Hippocampal formation (tissue), 2 donors: ENCODE data around the gene SMYD5.
"Not testable (repeated sequence)": the region's sequence is repeated elsewhere in the genome, so short reads cannot be mapped to it uniquely, and the experiment has no call there.

Experiments
- DNase-seq, 2 donors: peaks; one replicate each; lab custom pipeline; 2025; lab: John Stamatoyannopoulos, UW

The SMYD5 gene

DNA sequence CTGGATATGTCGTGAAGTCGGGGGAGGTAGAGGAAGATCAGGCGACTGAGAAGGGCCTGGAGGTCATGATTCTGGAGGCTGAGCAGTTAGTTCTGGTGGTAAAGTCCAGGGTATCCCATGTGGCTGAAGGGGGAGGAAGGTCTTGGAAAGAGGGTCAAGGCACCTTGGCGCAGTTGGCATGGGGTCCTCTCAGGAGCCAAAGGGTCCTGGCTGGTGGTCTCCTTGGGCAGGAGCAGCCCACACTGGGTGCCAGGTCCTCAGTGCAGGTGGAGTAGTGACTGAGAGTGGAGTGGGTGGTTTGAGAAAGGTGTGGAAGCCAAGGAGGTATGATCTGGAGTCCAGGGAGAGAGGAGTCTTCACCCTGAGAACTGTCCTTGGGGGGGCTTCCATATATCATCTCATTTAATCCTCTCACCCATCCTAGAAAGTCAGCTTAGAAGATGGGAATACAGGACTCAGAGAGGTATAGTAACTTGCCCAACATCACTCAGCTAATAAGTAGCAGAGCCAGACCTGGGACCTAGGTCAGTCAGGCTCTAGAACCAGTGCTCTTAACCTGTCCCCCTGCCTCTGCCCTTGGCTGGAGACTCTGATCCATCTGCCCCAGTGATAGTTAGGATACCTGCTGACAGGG, 45.8 kb downstream of the SMYD5 start:
- no peak for DNase-seq

DNA sequence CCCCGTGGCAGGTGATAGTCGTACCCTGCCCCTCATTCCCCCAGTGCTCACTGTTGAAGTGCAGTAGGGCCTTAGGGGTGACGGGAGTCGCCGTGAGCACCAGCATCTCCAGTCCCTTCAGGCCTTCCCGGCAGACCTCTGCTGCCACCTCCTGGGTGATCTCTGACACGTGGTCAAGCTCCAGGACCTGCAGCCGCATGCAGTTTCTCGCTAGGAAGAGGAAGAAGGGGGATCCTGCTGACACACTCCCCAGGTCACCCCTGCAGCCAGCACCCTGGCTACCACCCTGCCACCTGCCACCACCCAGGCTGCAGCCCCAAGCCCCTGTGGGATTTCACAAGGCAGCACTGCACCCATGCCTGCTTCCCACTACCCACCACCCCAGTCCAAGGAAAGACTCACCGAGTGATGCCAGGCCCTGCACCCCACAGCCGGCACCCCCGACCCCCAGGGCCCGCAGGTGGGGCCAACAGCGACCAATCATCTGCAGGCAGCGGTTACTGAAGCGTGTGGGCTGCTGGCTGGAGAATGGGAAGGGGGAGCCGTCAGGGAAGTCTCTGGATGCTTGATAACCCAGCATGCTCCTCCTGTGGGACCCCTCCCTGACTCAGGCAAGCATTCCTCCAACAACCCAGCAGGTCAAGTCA, 46.4 kb downstream of the SMYD5 start:
- DNase-seq, result peak in 1 of 2 donors; percentile 8

- DNase-seq, result no peak
Observed at GRCh38 chr2:73262108-73262651, 48.1 kb downstream of the SMYD5 start.

DNA sequence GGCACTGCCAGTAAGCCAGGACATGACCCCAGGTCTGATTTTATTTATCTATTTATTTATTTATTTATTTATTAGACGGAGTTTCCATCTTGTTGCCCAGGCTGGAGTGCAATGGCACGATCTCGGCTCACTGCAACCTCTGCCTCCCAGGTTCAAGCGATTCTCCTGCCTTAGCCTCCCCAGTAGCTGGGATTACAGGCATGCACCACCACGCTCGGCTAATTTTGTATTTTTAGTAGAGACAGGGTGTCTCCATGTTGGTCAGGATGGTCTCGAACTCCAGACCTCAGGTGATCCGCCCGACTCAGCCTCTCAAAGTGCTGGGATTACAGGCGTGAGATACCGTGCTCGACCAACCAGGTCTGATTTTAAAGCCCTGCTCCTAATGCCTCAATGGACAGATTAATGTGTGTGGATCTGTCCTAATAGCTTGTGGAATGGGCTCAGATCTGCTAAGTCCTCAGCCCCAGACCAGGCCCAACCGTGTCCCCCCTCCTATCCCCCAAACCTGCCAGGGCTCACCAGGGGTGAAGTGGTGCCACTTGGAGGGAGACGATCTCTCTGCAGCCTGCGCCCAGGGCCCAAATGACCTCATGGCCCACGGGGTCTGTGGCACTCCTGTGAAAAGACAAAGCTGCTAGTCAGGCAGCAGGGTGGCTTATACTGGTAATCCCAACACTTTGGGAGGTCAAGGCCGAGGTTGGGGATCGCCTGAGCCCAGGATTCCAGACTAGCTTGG, 48.8 kb downstream of the SMYD5 start:
- not testable (repeated sequence) for DNase-seq

GRCh38 chr2:73263540-73264331, 49.7 kb downstream of the SMYD5 start:
- no peak for DNase-seq

DNA sequence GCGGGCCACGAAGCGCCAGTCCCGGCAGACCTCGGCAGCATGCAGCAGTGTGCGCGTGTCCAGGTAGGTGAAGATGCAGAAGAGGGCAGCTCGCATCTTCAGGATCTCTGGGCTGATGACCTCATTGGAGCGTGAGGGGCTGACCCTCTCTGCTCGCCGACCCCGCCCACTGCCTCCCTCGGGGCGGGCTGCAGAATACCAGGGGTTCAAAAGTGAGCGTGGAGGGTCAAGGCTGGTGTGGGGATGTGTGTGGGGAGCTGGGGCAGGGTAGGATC, 50.2 kb downstream of the SMYD5 start:
- no peak for DNase-seq

- DNase-seq, result no peak
Observed at GRCh38 chr2:73264783-73265182, 50.7 kb downstream of the SMYD5 start.

DNA sequence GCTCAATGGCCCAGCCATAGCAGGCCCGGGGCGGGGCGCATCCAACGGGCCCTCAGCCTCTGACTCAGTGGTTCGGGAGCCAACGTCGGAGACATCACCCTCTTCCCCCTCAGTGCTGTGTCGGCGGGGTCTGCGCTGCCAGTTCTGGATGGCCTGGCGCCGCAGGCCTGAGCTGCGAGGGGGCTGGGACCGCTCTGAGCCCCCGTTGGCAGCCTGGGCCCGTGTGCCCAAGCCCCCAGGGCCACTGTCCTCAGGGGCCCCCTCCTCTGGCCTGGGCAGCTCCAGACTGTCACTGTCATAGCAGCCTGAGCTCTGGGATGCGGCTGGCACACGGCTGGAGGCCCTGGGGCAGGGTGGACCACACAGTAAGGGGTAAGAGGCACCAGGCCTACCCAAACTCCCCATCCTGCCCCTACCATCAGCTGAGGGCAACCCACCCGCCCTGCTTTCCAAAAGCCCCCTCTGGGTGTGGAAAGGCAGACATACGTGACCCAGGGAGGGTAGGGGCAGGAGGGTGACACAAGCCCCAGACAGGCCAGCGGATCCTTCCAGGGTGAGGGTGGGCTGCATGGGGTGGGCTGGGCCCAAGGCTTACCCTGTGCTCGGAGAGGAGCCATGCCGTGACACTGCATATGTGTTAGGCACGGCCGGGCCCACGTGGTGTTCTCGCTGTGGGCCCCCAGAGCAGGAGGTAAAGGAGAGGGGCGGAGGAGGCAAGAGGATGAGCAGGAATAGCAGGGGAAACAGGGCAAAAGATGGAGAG, 51.4 kb downstream of the SMYD5 start:
- DNase-seq, result no peak

- no peak for DNase-seq
Observed at GRCh38 chr2:73266061-73266901, 52.2 kb downstream of the SMYD5 start.

DNA sequence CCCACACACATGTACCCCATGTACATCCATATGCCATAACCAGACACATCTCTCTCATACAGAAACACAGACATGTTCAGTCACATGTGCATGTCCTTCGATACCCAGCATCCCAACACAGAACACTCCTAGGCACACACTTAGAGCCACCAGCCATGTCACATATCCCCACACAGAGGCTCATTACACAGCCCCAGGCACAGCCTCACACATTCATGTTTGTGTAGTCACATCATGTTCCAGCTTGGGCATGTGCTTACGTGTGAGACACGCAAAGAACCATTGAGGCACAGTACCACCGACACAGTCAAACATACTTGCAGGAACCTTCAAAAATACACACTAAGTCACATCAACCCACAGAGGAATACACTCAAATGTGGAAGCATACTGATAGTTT, 53.0 kb downstream of the SMYD5 start:
- no peak for DNase-seq

- no peak for DNase-seq
Observed at GRCh38 chr2:73268366-73268829, 54.4 kb downstream of the SMYD5 start.

DNA sequence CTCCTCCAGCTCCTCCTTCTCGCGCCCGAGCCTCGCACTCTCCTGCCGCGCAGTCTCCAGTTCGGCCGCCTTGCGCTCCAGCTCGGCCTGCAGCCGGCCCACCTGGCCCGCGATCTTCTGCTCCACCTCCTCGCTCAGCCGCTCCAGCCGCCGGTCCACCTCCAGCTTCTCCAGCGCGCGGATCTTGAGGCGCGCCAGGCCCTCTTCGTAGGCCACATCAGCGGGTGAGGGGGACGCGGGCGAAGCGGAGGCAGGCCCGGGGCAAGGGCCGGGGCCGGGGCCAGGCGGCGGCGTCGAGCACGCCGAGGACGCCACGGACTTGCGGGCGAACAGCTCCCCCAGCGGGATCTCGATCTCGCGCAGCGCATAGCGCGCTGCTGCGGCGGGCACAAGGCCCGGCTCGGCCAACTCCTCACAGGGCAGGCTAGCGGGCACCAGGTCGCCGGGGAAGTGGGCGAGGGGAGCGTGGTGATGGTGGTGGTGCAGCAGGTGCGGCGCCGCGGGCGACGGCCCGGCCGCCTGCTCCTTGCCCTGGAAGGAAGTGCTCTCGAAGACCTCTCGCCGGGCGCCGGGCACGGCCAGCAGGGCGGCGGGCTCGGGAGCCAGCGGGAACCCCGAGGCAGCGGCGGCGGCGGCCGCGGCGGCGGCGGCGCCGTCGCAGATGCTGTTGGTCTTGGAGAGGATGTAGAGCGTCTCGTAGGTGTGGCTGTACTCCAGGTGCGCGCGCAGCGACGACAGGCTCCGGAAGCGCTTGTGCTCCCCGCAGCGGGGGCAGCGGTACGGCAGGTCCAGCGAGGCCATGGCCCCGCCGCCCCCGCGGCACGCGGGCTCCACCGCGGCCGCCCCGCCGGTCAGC, 55.0 kb downstream of the SMYD5 start:
- no peak for DNase-seq

DNA sequence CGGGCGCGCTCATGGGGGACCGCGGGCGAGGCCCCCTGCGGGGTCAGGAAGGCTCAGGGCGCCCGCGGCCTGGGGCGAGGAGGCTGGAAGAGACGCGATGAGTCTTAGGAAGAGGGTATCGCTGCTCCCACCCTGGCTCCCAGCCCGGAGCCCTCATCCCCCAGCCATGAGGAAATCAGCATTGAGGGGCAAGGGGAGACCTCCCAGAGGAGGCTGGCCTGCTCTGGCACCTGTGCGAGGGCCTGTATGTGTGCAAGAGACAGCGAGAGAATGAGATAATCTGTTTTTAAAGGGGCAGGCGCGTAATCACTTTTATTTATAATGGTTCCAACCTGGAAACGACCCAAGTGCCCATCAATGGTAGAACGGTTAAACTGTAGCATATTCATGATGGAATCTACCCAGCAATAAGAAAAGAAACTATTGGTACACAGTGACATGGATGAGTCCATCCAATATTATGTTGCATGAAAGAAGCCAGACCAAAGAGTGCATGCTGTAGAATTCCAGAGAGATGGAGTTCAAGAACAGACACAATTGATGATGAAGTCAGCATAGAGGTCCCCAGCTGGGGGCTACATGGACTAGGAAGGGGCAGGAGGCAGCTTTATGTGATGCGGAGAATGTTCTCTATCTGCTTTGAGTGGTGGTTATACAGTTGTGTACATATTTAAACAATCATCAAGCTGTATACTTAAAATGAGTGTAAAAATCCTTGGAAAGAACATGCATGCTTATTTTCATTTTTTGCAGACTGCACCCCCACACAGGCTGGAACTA, 55.8 kb downstream of the SMYD5 start:
- DNase-seq, result no peak

GRCh38 chr2:73272270-73272669, 58.2 kb downstream of the SMYD5 start:
- no peak for DNase-seq
